ENCODE data around the gene TM9SF3.

GRCh38 chr10:96578633-96579032 lies 8.2 kb downstream of the TM9SF3 start:
- no peak for TF ChIP-seq CTCF (IDR thresholded peaks at IDR 0.05 in 2 of 3, conservative IDR thresholded peaks at IDR 0.05 in 1 of 3; ENCODE audit: control insufficient read depth in 2 of 3, extremely low read depth in 1 of 3, insufficient read depth in 1 of 3, low read depth in 3 of 3, low read length in 3 of 3)
- no peak for TF ChIP-seq EP300 (IDR thresholded peaks at IDR 0.05; ENCODE audit: borderline replicate concordance in 1 of 2, control insufficient read depth in 1 of 2, low read depth in 2 of 2, low read length in 2 of 2)
- no peak for TF ChIP-seq RBBP5 (conservative IDR thresholded peaks at IDR 0.05)
- no peak for TF ChIP-seq CBX3 (IDR thresholded peaks at IDR 0.05; ENCODE audit: borderline replicate concordance, low read depth)
- TF ChIP-seq TCF3 (IDR thresholded peaks at IDR 0.05; ENCODE audit: borderline replicate concordance, insufficient read depth, low read depth, low read length) = no peak
- no peak for TF ChIP-seq EZH2 (IDR thresholded peaks at IDR 0.05; ENCODE audit: borderline replicate concordance, control insufficient read depth, low read depth, low read length)
- TF ChIP-seq ASH2L (IDR thresholded peaks at IDR 0.05; ENCODE audit: borderline replicate concordance, low read depth) = no peak
- TF ChIP-seq POLR2A (IDR thresholded peaks at IDR 0.05; ENCODE audit: low read depth, low read length) = no peak
- TF ChIP-seq NRF1 (conservative IDR thresholded peaks at IDR 0.05; ENCODE audit: low read depth, low read length) = no peak
- TF ChIP-seq TAF1 (IDR thresholded peaks at IDR 0.05; ENCODE audit: borderline replicate concordance, low read depth, low read length) = no peak
- no peak for TF ChIP-seq JUND (IDR thresholded peaks at IDR 0.05; ENCODE audit: low read depth, low read length)

All from GM12878 (cell line).